Smooth muscle cell (in vitro differentiated cells): ENCODE results near the gene P2RY11. TPM values are rescaled to one million over a fixed set of nuclear protein-coding genes. Genes with fewer than 3 reads are reported as not detected.

Experiments
- DNase-seq: peaks from one replicate; lab custom pipeline; 2025; ENCODE audit not compliant: unreplicated experiment; lab: John Stamatoyannopoulos, UW
- H2AFZ ChIP-seq: fragments of 200-600 bp; sonication (generic); 2 replicates; pipeline ENCODE4 v1.6.0; 2016; ENCODE audit warnings: antibody characterized with exemption, low read depth, mild to moderate bottlenecking
- H3F3A ChIP-seq: fragments of 200-600 bp; sonication (generic); 2 replicates; pipeline ENCODE4 v1.6.0; 2017; ENCODE audit warnings: antibody characterized with exemption, low read depth
- H3K27ac ChIP-seq: fragments of 200-600 bp; sonication (generic); 2 replicates; pipeline ENCODE4 v1.5.1; 2016; ENCODE audit warnings: low read depth, mild to moderate bottlenecking
- H3K27me3 ChIP-seq: fragments of 200-600 bp; sonication (generic); 2 replicates; pipeline ENCODE4 v1.6.1; 2016; ENCODE audit warnings: low read depth, mild to moderate bottlenecking
- H3K36me3 ChIP-seq: fragments of 200-600 bp; sonication (generic); 2 replicates; pipeline ENCODE4 v1.5.1; 2016; ENCODE audit warnings: low read depth
- H3K4me1 ChIP-seq: fragments of 200-600 bp; sonication (generic); 2 replicates; pipeline ENCODE4 v1.5.1; 2016; ENCODE audit warnings: low read depth
- H3K4me2 ChIP-seq: fragments of 200-600 bp; sonication (generic); 2 replicates; pipeline ENCODE4 v1.6.0; 2016; ENCODE audit warnings: mild to moderate bottlenecking
- H3K4me3 ChIP-seq: fragments of 200-600 bp; sonication (generic); 2 replicates; pipeline ENCODE4 v1.5.1; 2016; ENCODE audit warnings: mild to moderate bottlenecking
- H3K79me2 ChIP-seq: fragments of 200-600 bp; sonication (generic); 2 replicates; pipeline ENCODE4 v1.6.0; 2016; ENCODE audit warnings: low read depth, mild to moderate bottlenecking
- H3K9ac ChIP-seq: fragments of 200-600 bp; sonication (generic); 2 replicates; pipeline ENCODE4 v1.6.0; 2016; ENCODE audit warnings: low read depth
- H3K9me3 ChIP-seq: fragments of 200-600 bp; sonication (generic); replicated peaks from 2 replicates; pipeline ENCODE4 v1.5.1; 2016; ENCODE audit warnings: low read depth
- H4K20me1 ChIP-seq: fragments of 200-600 bp; sonication (generic); 2 replicates; pipeline ENCODE4 v1.6.0; 2016; ENCODE audit warnings: low read depth
- WGBS: methylation state at CpG from one replicate; pipeline ENCODE4 v1.1.7; 2016; ENCODE audit warnings: low lambda C conversion rate; 5-methylcytosine and 5-hydroxymethylcytosine counted together
- polyA plus RNA-seq: library from polyadenylated mRNA; unstranded; fragments of >200 nt; fragmentation: Nextera tagmentation; extraction: Ambion mirVana; gene quantifications from 2 replicates; pipeline ENCODE4 v1.2.1, GENCODE V29; 2016
- total RNA-seq: library from RNA; depleted of rRNA; stranded (reverse); fragments of >200 nt; gene quantifications from 2 replicates; pipeline ENCODE4 v1.2.3, GENCODE V29; 2014
- TF ChIP-seq, protein P1 (sequence below): fragments of 200-600 bp; sonication (generic); IDR thresholded peaks from 2 replicates; pipeline ENCODE4 v1.5.1; 2017; ENCODE audit warnings: borderline replicate concordance, mild to moderate bottlenecking, antibody characterized with exemption; ENCODE audit not compliant: insufficient read depth, poor library complexity, severe bottlenecking

The P2RY11 gene
- total and polyA plus RNA-seq, 2 experiments from 2014 or later = 1.5 to 3.8 TPM

GRCh38 chr19:10105509-10106099 is 5.9 kb upstream of the P2RY11 start:
- Histone ChIP-seq H3F3A (no peaks in the 10 kb centered on the region), H3K4me3 (peak overlapping the region; percentile 22), H3K4me2 (peak overlapping the region; percentile 56), H3K27me3 (no peaks in the 10 kb centered on the region), H3K27ac (peak overlapping the region; percentile 82), H3K4me1 (peaks cover 10% of the 10 kb centered on the region), H4K20me1 (no peaks in the 10 kb centered on the region), H3K9ac (no peak overlapping the region), H2AFZ (no peak overlapping the region), H3K9me3 (no peaks in the 10 kb centered on the region), H3K36me3 (no peaks in the 10 kb centered on the region), H3K79me2 (peaks cover 22% of the 10 kb centered on the region)
- no peak for DNase-seq
- TF ChIP-seq, protein P1, sequence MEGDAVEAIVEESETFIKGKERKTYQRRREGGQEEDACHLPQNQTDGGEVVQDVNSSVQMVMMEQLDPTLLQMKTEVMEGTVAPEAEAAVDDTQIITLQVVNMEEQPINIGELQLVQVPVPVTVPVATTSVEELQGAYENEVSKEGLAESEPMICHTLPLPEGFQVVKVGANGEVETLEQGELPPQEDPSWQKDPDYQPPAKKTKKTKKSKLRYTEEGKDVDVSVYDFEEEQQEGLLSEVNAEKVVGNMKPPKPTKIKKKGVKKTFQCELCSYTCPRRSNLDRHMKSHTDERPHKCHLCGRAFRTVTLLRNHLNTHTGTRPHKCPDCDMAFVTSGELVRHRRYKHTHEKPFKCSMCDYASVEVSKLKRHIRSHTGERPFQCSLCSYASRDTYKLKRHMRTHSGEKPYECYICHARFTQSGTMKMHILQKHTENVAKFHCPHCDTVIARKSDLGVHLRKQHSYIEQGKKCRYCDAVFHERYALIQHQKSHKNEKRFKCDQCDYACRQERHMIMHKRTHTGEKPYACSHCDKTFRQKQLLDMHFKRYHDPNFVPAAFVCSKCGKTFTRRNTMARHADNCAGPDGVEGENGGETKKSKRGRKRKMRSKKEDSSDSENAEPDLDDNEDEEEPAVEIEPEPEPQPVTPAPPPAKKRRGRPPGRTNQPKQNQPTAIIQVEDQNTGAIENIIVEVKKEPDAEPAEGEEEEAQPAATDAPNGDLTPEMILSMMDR = no peak
- 59% methylated on average over 15 of the region's 16 CpGs for WGBS

GRCh38 chr19:10106100-10106936 is 5.2 kb upstream of the P2RY11 start, which contains the start of gene PPAN:
PPAN (plus strand) TSS chr19:10106362; CDS start chr19:10106395, 33 bp downstream.
- Histone ChIP-seq H3K27me3 (no peaks in the 10 kb centered on the region), H3K79me2 (peaks cover 22% of the 10 kb centered on the region), H3K9ac (peak within 1 kb of the TSS; percentile 85), H3K36me3 (no peaks in the 10 kb centered on the region), H3K27ac (peak within 1 kb of the TSS; percentile 82), H3K9me3 (no peaks in the 10 kb centered on the region), H3F3A (no peaks in the 10 kb centered on the region), H2AFZ (no peak within 1 kb of the TSS), H4K20me1 (no peaks in the 10 kb centered on the region), H3K4me3 (peak within 1 kb of the TSS; percentile 60), H3K4me1 (peaks cover 10% of the 10 kb centered on the region), H3K4me2 (peak within 1 kb of the TSS; percentile 94)
- DNase-seq = peak; percentile 79
- TF ChIP-seq, protein P1 = no peak
- 1% methylated on average over 66 of the region's 71 CpGs for WGBS

- H3K4me3 ChIP-seq = peak overlapping the region; percentile 60
- peaks cover 10% of the 10 kb centered on the region for H3K4me1 ChIP-seq
- WGBS = 84% methylated on average over 10 of the region's 10 CpGs
- no peak overlapping the region for H2AFZ ChIP-seq
- H3F3A ChIP-seq = peaks cover 4% of the 10 kb centered on the region
- H3K9me3 ChIP-seq = no peaks in the 10 kb centered on the region
- DNase-seq = no peak
- H3K79me2 ChIP-seq = peaks cover 22% of the 10 kb centered on the region
- peak overlapping the region; percentile 85 for H3K9ac ChIP-seq
- no peaks in the 10 kb centered on the region for H4K20me1 ChIP-seq
- H3K36me3 ChIP-seq = no peaks in the 10 kb centered on the region
- no peaks in the 10 kb centered on the region for H3K27me3 ChIP-seq
- TF ChIP-seq, protein P1 = no peak
- H3K4me2 ChIP-seq = peak overlapping the region; percentile 94
- H3K27ac ChIP-seq = peak overlapping the region; percentile 82
Measured at GRCh38 chr19:10107254-10107653, 4.2 kb upstream of the P2RY11 start.
